Adrenal gland (tissue), 5 donors: ENCODE results near the gene MYMK.

Experiments used
- POLR2A ChIP-seq, 2 donors: fragments of 450-650 bp; IDR thresholded peaks; one replicate each; pipeline ENCODE4 v1.6.1; 2017; ENCODE audit warnings: antibody characterized with exemption in 2 of 2, mild to moderate bottlenecking in 2 of 2, moderate library complexity in 1 of 2
- TF ChIP-seq, protein P1 (sequence below), 6 experiments: fragments of 450-650 bp in 4 of 6; fragments of 200-600 bp in 2 of 6; sonication (generic) in 1 of 6; IDR thresholded peaks; 1 replicate in 5 of 6; 2 replicates in 1 of 6; pipeline versions ENCODE4 v1.5.1 to v1.8.0; 2016 to 2021; ENCODE audit warnings: antibody characterized with exemption in 6 of 6, mild to moderate bottlenecking in 2 of 6, moderate library complexity in 1 of 6
- donor health status: DM: no; HTN: no; CAD: no.

DNA sequence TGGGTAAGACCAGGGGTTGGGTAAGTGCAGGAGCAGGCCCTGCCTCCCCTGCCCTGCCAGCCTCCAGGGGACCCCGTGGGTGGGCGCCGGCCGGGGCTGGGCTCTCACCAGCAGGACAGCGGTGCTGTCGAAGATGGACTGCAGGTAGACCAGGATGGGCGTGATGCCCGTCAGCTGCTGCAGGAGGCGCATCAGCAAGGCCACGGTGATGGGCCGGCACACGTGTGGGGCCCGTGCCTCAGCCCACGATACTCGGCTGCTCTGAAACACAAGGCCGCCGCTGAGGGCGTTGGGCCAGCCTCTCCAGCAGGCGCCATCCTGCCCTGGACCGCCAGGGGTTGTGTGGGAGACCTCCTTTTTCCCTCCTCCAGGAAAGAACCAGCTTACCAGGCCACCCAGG lies 49.9 kb downstream of the MYMK start:
- TF ChIP-seq POLR2A (IDR thresholded peaks at IDR 0.05): no peak
- TF ChIP-seq, protein P1, sequence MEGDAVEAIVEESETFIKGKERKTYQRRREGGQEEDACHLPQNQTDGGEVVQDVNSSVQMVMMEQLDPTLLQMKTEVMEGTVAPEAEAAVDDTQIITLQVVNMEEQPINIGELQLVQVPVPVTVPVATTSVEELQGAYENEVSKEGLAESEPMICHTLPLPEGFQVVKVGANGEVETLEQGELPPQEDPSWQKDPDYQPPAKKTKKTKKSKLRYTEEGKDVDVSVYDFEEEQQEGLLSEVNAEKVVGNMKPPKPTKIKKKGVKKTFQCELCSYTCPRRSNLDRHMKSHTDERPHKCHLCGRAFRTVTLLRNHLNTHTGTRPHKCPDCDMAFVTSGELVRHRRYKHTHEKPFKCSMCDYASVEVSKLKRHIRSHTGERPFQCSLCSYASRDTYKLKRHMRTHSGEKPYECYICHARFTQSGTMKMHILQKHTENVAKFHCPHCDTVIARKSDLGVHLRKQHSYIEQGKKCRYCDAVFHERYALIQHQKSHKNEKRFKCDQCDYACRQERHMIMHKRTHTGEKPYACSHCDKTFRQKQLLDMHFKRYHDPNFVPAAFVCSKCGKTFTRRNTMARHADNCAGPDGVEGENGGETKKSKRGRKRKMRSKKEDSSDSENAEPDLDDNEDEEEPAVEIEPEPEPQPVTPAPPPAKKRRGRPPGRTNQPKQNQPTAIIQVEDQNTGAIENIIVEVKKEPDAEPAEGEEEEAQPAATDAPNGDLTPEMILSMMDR (IDR thresholded peaks at IDR 0.05): no peak
